WTC11 (cell line): Measurements from ENCODE around the gene NECAB2. TPM values are rescaled to one million over a fixed set of nuclear protein-coding genes. Genes with fewer than 3 reads are reported as not detected.

ENCODE experiments used
- ATAC-seq: fragments of 200-7000 bp; cut with Tn5 transposase; 2 replicates; pipeline ENCODE4 v1.10.0; 2021; ENCODE audit warnings: mild to moderate bottlenecking, moderate library complexity
- CTCF ChIA-PET: fragments of 300-600 bp; sonication (Branson Sonifier 250); formaldehyde crosslinking; loops from one replicate; lab custom pipeline; 2021; ENCODE audit warnings: antibody characterized with exemption; lab: Charles Lee
- POLR2A ChIA-PET: fragments of 350-600 bp; sonication (Branson Sonifier 250); formaldehyde crosslinking; loops from one replicate; lab custom pipeline; 2021; ENCODE audit warnings: antibody characterized with exemption; lab: Charles Lee
- DNase-seq: peaks from one replicate; pipeline ENCODE4 v3.0.0; 2021; ENCODE audit warnings: low spot score
- H3K27ac Mint-ChIP-seq: 2 replicates; pipeline ENCODE4 v1.8.0; 2021; ENCODE audit warnings: mixed read lengths
- H3K27me3 Mint-ChIP-seq: 2 replicates; pipeline ENCODE4 v1.8.0; 2021; ENCODE audit warnings: low read depth, mild to moderate bottlenecking, moderate library complexity, mixed read lengths
- H3K36me3 Mint-ChIP-seq: 2 replicates; pipeline ENCODE4 v1.8.0; 2021; ENCODE audit warnings: mixed read lengths
- H3K4me1 Mint-ChIP-seq: 2 replicates; pipeline ENCODE4 v1.8.0; 2022; ENCODE audit warnings: mixed read lengths
- H3K4me3 Mint-ChIP-seq: 2 replicates; pipeline ENCODE4 v1.8.0; 2021; ENCODE audit warnings: mild to moderate bottlenecking, moderate library complexity, mixed read lengths
- H3K9me3 Mint-ChIP-seq: 2 replicates; pipeline ENCODE4 v1.8.0; 2021; ENCODE audit warnings: mixed read lengths
- AFF4 ChIP-seq: sonication (generic); formaldehyde crosslinking; IDR thresholded peaks from 2 replicates; pipeline ENCODE4 v1.8.1; 2023; ENCODE audit warnings: mild to moderate bottlenecking, missing genetic modification reagents, borderline replicate concordance
- ATF2 ChIP-seq: sonication (generic); formaldehyde crosslinking; IDR thresholded peaks from 2 replicates; pipeline ENCODE4 v1.8.1; 2022; ENCODE audit warnings: low read depth, missing genetic modification reagents, borderline replicate concordance
- EMX1 ChIP-seq: fragments of 250-450 bp; sonication (Bioruptor Pico); IDR thresholded peaks from 2 replicates; pipeline ENCODE4 v1.8.0; 2021; ENCODE audit warnings: mild to moderate bottlenecking
- FOXP4 ChIP-seq: sonication (generic); formaldehyde crosslinking; IDR thresholded peaks from 2 replicates; pipeline ENCODE4 v1.8.0; 2022; ENCODE audit warnings: mild to moderate bottlenecking, missing genetic modification reagents
- HMGXB4 ChIP-seq: sonication (generic); formaldehyde crosslinking; IDR thresholded peaks from 2 replicates; pipeline ENCODE4 v1.8.1; 2023; ENCODE audit warnings: mild to moderate bottlenecking, moderate library complexity, missing genetic modification reagents
- NR2C2 ChIP-seq: sonication (generic); formaldehyde crosslinking; IDR thresholded peaks from 2 replicates; pipeline ENCODE4 v1.8.0; 2022; ENCODE audit warnings: mild to moderate bottlenecking, missing genetic modification reagents
- RORB ChIP-seq: fragments of 250-450 bp; sonication (Bioruptor Pico); IDR thresholded peaks from 2 replicates; pipeline ENCODE4 v1.9.0; 2021; ENCODE audit warnings: mild to moderate bottlenecking
- SOX15 ChIP-seq: fragments of 250-450 bp; sonication (Bioruptor Pico); IDR thresholded peaks from 2 replicates; pipeline ENCODE4 v1.9.0; 2021; ENCODE audit warnings: mild to moderate bottlenecking
- TCF7 ChIP-seq: sonication (generic); formaldehyde crosslinking; IDR thresholded peaks from 2 replicates; pipeline ENCODE4 v1.8.0; 2022; ENCODE audit warnings: mild to moderate bottlenecking, low read depth, missing genetic modification reagents, moderate library complexity
- USF1 ChIP-seq: sonication (generic); formaldehyde crosslinking; IDR thresholded peaks from 2 replicates; pipeline ENCODE4 v1.8.0; 2022; ENCODE audit warnings: mild to moderate bottlenecking, missing genetic modification reagents
- USF2 ChIP-seq: sonication (generic); formaldehyde crosslinking; IDR thresholded peaks from 2 replicates; pipeline ENCODE4 v1.8.1; 2023; ENCODE audit warnings: mild to moderate bottlenecking, missing genetic modification reagents, moderate library complexity
- ZBTB43 ChIP-seq: sonication (generic); formaldehyde crosslinking; IDR thresholded peaks from 2 replicates; pipeline ENCODE4 v1.8.1; 2023; ENCODE audit warnings: mild to moderate bottlenecking, missing genetic modification reagents
- ZNF263 ChIP-seq: sonication (generic); formaldehyde crosslinking; IDR thresholded peaks from 2 replicates; pipeline ENCODE4 v1.8.1; 2022; ENCODE audit warnings: low read depth, mild to moderate bottlenecking, moderate library complexity, missing genetic modification reagents
- ZNF532 ChIP-seq: fragments of 250-450 bp; sonication (Bioruptor Pico); IDR thresholded peaks from 2 replicates; pipeline ENCODE4 v1.9.0; 2021; ENCODE audit warnings: mild to moderate bottlenecking, borderline replicate concordance
- total RNA-seq: library from RNA; stranded (reverse); gene quantifications from 3 replicates; pipeline ENCODE4 v1.2.3, GENCODE V29; 2021

The NECAB2 gene
- total RNA-seq, 1 experiment from 2014 or later = 2.9 TPM

GRCh38 chr16:83961591-83961990 is 6.5 kb upstream of the NECAB2 start:
- ChIA-PET CTCF (interaction anchor here (1.4 kb wide), 1 partner anchor 86 kb away, joined by 3 read pairs; no protein-coding TSS in a partner anchor), POLR2A (no interaction called here)
- ATAC-seq = no peak

GRCh38 chr16:83963277-83964119 is 4.5 kb upstream of the NECAB2 start:
- Mint-ChIP-seq H3K4me1 (no peaks in the 10 kb centered on the region), H3K27ac (no peak overlapping the region), H3K27me3 (no peaks in the 10 kb centered on the region; the same call in none of the 2 replicates), H3K36me3 (no peaks in the 10 kb centered on the region), H3K9me3 (no peaks in the 10 kb centered on the region), H3K4me3 (no peak overlapping the region)
- ATAC-seq = no peak
- DNase-seq = no peak
- ChIA-PET POLR2A (no interaction called here), CTCF (interaction anchor here (1.0 to 1.2 kb wide), 2 partner anchors 9 to 80 kb away, joined by 3 read pairs; no protein-coding TSS in a partner anchor)
- TF ChIP-seq AFF4 (CRISPR knock-in tag) (no peak), EMX1 (CRISPR knock-in tag) (no peak), ZNF263 (CRISPR knock-in tag) (no peak), FOXP4 (no peak), USF2 (CRISPR knock-in tag) (no peak), ZNF532 (CRISPR knock-in tag) (no peak), NR2C2 (CRISPR knock-in tag) (no peak), ATF2 (CRISPR knock-in tag) (no peak), TCF7 (CRISPR knock-in tag) (no peak), HMGXB4 (CRISPR knock-in tag) (no peak)

More at GRCh38 chr16:83961591-83961990, 6.5 kb upstream of the NECAB2 start:
- DNase-seq = no peak
- Mint-ChIP-seq H3K27me3 (no peaks in the 10 kb centered on the region; the same call in 1 of the 2 replicates), H3K9me3 (no peaks in the 10 kb centered on the region), H3K4me3 (no peak overlapping the region), H3K36me3 (no peaks in the 10 kb centered on the region)
- no peak for TF ChIP-seq SOX15 (CRISPR knock-in tag)
- no peak for TF ChIP-seq ZBTB43
- no peak for TF ChIP-seq USF1 (CRISPR knock-in tag)
- no peak for TF ChIP-seq RORB (CRISPR knock-in tag)
- TF ChIP-seq, all 79 proteins: peak for 0
- Mint-ChIP-seq H3K4me1 (no peaks in the 10 kb centered on the region), H3K27ac (no peak overlapping the region)
